ENCODE measurements around the gene FAM193A.
"Not testable (repeated sequence)": the region's sequence is repeated elsewhere in the genome, so short reads cannot be mapped to it uniquely, and the experiment has no call there.

FAM193A gene

GRCh38 chr4:2507259-2507658 is 29.2 kb upstream of the FAM193A start:
- H3K4me3 ChIP-seq (ENCODE audit: low read depth, low read length): no peak overlapping the region
- TF ChIP-seq CTCF (IDR thresholded peaks at IDR 0.05; ENCODE audit: borderline replicate concordance, insufficient read depth, low read depth, low read length): no peak

- H3K4me3 ChIP-seq (ENCODE audit: low read depth, low read length): no peak overlapping the region
- TF ChIP-seq CTCF (IDR thresholded peaks at IDR 0.05; ENCODE audit: borderline replicate concordance, insufficient read depth, low read depth, low read length): no peak
These were observed 28.6 kb upstream of the FAM193A start for GRCh38 chr4:2507855-2508254.

- no peak for TF ChIP-seq CTCF (IDR thresholded peaks at IDR 0.05; ENCODE audit: borderline replicate concordance, insufficient read depth, low read depth, low read length)
- no peak overlapping the region for H3K4me3 ChIP-seq (ENCODE audit: low read depth, low read length)
These were observed 25.8 kb upstream of the FAM193A start for GRCh38 chr4:2510351-2511259.

- no peak overlapping the region for H3K4me3 ChIP-seq (ENCODE audit: low read depth, low read length)
- TF ChIP-seq CTCF (IDR thresholded peaks at IDR 0.05; ENCODE audit: borderline replicate concordance, insufficient read depth, low read depth, low read length): no peak
These were observed 24.8 kb upstream of the FAM193A start for GRCh38 chr4:2511645-2512131.

- no peak for TF ChIP-seq CTCF (IDR thresholded peaks at IDR 0.05; ENCODE audit: borderline replicate concordance, insufficient read depth, low read depth, low read length)
- H3K4me3 ChIP-seq (ENCODE audit: low read depth, low read length): no peak overlapping the region
These were observed 23.9 kb upstream of the FAM193A start for GRCh38 chr4:2512396-2513135.

- H3K4me3 ChIP-seq (ENCODE audit: low read depth, low read length): not testable (repeated sequence)
These were observed 22.3 kb upstream of the FAM193A start for GRCh38 chr4:2514193-2514592.

GRCh38 chr4:2514944-2515343 is 21.5 kb upstream of the FAM193A start:
- H3K4me3 ChIP-seq (ENCODE audit: low read depth, low read length): not testable (repeated sequence)

All from GM12875 (cell line).